Measurements from ENCODE around the gene MBTPS1. TPM values are rescaled to one million over a fixed set of nuclear protein-coding genes. Genes with fewer than 3 reads are reported as not detected.

Gene MBTPS1
- total and polyA plus RNA-seq, 3 experiments from 2014 or later: 38.3 to 64.7 (median 45.0) TPM

GRCh38 chr16:84093120-84093878 is 23.4 kb downstream of the MBTPS1 start:
- no peak overlapping the region for H3K4me3 ChIP-seq (ENCODE audit: low read length)
- POLR2A ChIA-PET: interaction anchor here (0.5 kb wide), 1 partner anchor 20 kb away, joined by 6 read pairs; no protein-coding TSS in a partner anchor
- H3K36me3 Mint-ChIP-seq: peaks cover 0 to 95% (median 26%) of the 10 kb centered on the region in 3 donors
- no peak overlapping the region for H3K4me3 Mint-ChIP-seq
- DNase-seq: no peak
- peaks cover 8% of the 10 kb centered on the region for H3K4me1 ChIP-seq (ENCODE audit: insufficient read depth, low read length)
- no peak overlapping the region for H3K27ac ChIP-seq (ENCODE audit: low read depth, low read length)
- no peaks in the 10 kb centered on the region for H3K9me3 Mint-ChIP-seq
- CTCF ChIA-PET: interaction anchor here (1.5 kb wide), 1 partner anchor 8 kb away, joined by 3 read pairs; no protein-coding TSS in a partner anchor
- H3K9me3 ChIP-seq (ENCODE audit: low read length): no peaks in the 10 kb centered on the region
- H3K27me3 Mint-ChIP-seq: no peaks in the 10 kb centered on the region
- H3K4me1 Mint-ChIP-seq: peaks cover 12 to 19% (median 15%) of the 10 kb centered on the region in 3 donors
- H3K27me3 ChIP-seq (ENCODE audit: insufficient read depth, low read length, poor library complexity, severe bottlenecking): no peaks in the 10 kb centered on the region
- no peak overlapping the region for H3K27ac Mint-ChIP-seq
- H3K36me3 ChIP-seq (ENCODE audit: insufficient read depth, low read length): peaks cover 64% of the 10 kb centered on the region

GRCh38 chr16:84091460-84091859 is 25.3 kb downstream of the MBTPS1 start:
- ChIA-PET CTCF (interaction anchor here (1.5 kb wide), 1 partner anchor 10 kb away, joined by 3 read pairs; no protein-coding TSS in a partner anchor), POLR2A (no interaction called here)
- Mint-ChIP-seq H3K9me3 (no peaks in the 10 kb centered on the region), H3K4me1 (peaks cover 19 to 26% (median 23%) of the 10 kb centered on the region in 3 donors), H3K4me3 (no peak overlapping the region), H3K36me3 (peaks cover 4 to 94% (median 34%) of the 10 kb centered on the region in 3 donors), H3K27me3 (no peaks in the 10 kb centered on the region), H3K27ac (peak overlapping the region in 2 of 8 donors; percentile 55 to 59)
- Histone ChIP-seq H3K27me3 (ENCODE audit: insufficient read depth, low read length, poor library complexity, severe bottlenecking) (no peaks in the 10 kb centered on the region), H3K36me3 (ENCODE audit: insufficient read depth, low read length) (peaks cover 60% of the 10 kb centered on the region), H3K27ac (ENCODE audit: low read depth, low read length) (no peak overlapping the region), H3K9me3 (ENCODE audit: low read length) (no peaks in the 10 kb centered on the region), H3K4me3 (ENCODE audit: low read length) (no peak overlapping the region), H3K4me1 (ENCODE audit: insufficient read depth, low read length) (peaks cover 17% of the 10 kb centered on the region)
- DNase-seq: no peak

- DNase-seq: no peak
- no peak overlapping the region for H3K4me3 Mint-ChIP-seq
- H3K9me3 ChIP-seq (ENCODE audit: low read length): no peaks in the 10 kb centered on the region
- H3K36me3 Mint-ChIP-seq: peaks cover 4 to 91% (median 33%) of the 10 kb centered on the region in 3 donors
- H3K27me3 ChIP-seq (ENCODE audit: insufficient read depth, low read length, poor library complexity, severe bottlenecking): no peaks in the 10 kb centered on the region
- no peak overlapping the region for H3K4me3 ChIP-seq (ENCODE audit: low read length)
- H3K27me3 Mint-ChIP-seq: no peaks in the 10 kb centered on the region
- peaks cover 58% of the 10 kb centered on the region for H3K36me3 ChIP-seq (ENCODE audit: insufficient read depth, low read length)
- ChIA-PET CTCF (interaction anchor here (8.3 kb wide), 1 partner anchor 96 kb away, joined by 54 read pairs; the partner anchor contains the start of gene TAF1C), POLR2A (no interaction called here)
- peaks cover 22% of the 10 kb centered on the region for H3K4me1 ChIP-seq (ENCODE audit: insufficient read depth, low read length)
- H3K27ac Mint-ChIP-seq: peak overlapping the region in 2 of 8 donors; percentile 4 to 52
- no peaks in the 10 kb centered on the region for H3K9me3 Mint-ChIP-seq
- H3K4me1 Mint-ChIP-seq: peaks cover 24 to 35% (median 30%) of the 10 kb centered on the region in 3 donors
- H3K27ac ChIP-seq (ENCODE audit: low read depth, low read length): no peak overlapping the region
These were observed 26.5 kb downstream of the MBTPS1 start for GRCh38 chr16:84090211-84090610.

- CTCF ChIA-PET: interaction anchor here (0.8 to 8.3 kb wide), 5 partner anchors 12 to 98 kb away, joined by 3 to 54 read pairs (median 3); partner anchors contain the start of gene TAF1C
- no peaks in the 10 kb centered on the region for H3K9me3 ChIP-seq (ENCODE audit: low read length)
- H3K27me3 Mint-ChIP-seq: no peaks in the 10 kb centered on the region
- POLR2A ChIA-PET: no interaction called here
- peaks cover 4 to 88% (median 31%) of the 10 kb centered on the region in 3 donors for H3K36me3 Mint-ChIP-seq
- H3K27ac Mint-ChIP-seq: peak overlapping the region; percentile 6 to 93 (median 70)
- no peaks in the 10 kb centered on the region for H3K9me3 Mint-ChIP-seq
- H3K4me3 Mint-ChIP-seq: no peak overlapping the region
- H3K4me1 Mint-ChIP-seq: peaks cover 29 to 42% (median 37%) of the 10 kb centered on the region in 3 donors
- peaks cover 59% of the 10 kb centered on the region for H3K36me3 ChIP-seq (ENCODE audit: insufficient read depth, low read length)
- peaks cover 22% of the 10 kb centered on the region for H3K4me1 ChIP-seq (ENCODE audit: insufficient read depth, low read length)
- no peak overlapping the region for H3K4me3 ChIP-seq (ENCODE audit: low read length)
- DNase-seq: peak; percentile 13 to 64 (median 18)
- H3K27ac ChIP-seq (ENCODE audit: low read depth, low read length): no peak overlapping the region
- no peaks in the 10 kb centered on the region for H3K27me3 ChIP-seq (ENCODE audit: insufficient read depth, low read length, poor library complexity, severe bottlenecking)
These were observed 27.9 kb downstream of the MBTPS1 start for GRCh38 chr16:84088695-84089395.

GRCh38 chr16:84087466-84088151 is 29.1 kb downstream of the MBTPS1 start:
- Mint-ChIP-seq H3K27me3 (no peaks in the 10 kb centered on the region), H3K4me3 (no peak overlapping the region), H3K36me3 (peaks cover 4 to 87% (median 25%) of the 10 kb centered on the region in 3 donors), H3K27ac (peak overlapping the region in 6 of 8 donors; percentile 9 to 79 (median 68)), H3K4me1 (peaks cover 27 to 42% (median 37%) of the 10 kb centered on the region in 3 donors), H3K9me3 (no peaks in the 10 kb centered on the region)
- no peaks in the 10 kb centered on the region for H3K27me3 ChIP-seq (ENCODE audit: insufficient read depth, low read length, poor library complexity, severe bottlenecking)
- DNase-seq: no peak
- CTCF ChIA-PET: interaction anchor here (1.0 to 8.3 kb wide), 3 partner anchors 31 to 99 kb away, joined by 3 to 54 read pairs (median 6); partner anchors contain the start of gene TAF1C
- POLR2A ChIA-PET: no interaction called here
- peaks cover 22% of the 10 kb centered on the region for H3K4me1 ChIP-seq (ENCODE audit: insufficient read depth, low read length)
- H3K27ac ChIP-seq (ENCODE audit: low read depth, low read length): no peak overlapping the region
- no peaks in the 10 kb centered on the region for H3K9me3 ChIP-seq (ENCODE audit: low read length)
- H3K4me3 ChIP-seq (ENCODE audit: low read length): no peak overlapping the region
- H3K36me3 ChIP-seq (ENCODE audit: insufficient read depth, low read length): peaks cover 50% of the 10 kb centered on the region

- H3K27me3 Mint-ChIP-seq: no peaks in the 10 kb centered on the region
- Histone ChIP-seq H3K27me3 (ENCODE audit: insufficient read depth, low read length, poor library complexity, severe bottlenecking) (no peaks in the 10 kb centered on the region), H3K9me3 (ENCODE audit: low read length) (no peaks in the 10 kb centered on the region), H3K4me1 (ENCODE audit: insufficient read depth, low read length) (peaks cover 22% of the 10 kb centered on the region), H3K36me3 (ENCODE audit: insufficient read depth, low read length) (peaks cover 52% of the 10 kb centered on the region), H3K4me3 (ENCODE audit: low read length) (no peak overlapping the region), H3K27ac (ENCODE audit: low read depth, low read length) (no peak overlapping the region)
- peak overlapping the region in 1 of 8 donors; percentile 61 for H3K27ac Mint-ChIP-seq
- no peak for DNase-seq
- peaks cover 4 to 87% (median 24%) of the 10 kb centered on the region in 3 donors for H3K36me3 Mint-ChIP-seq
- CTCF ChIA-PET: interaction anchor here (2.0 to 8.3 kb wide), 2 partner anchors 89 to 100 kb away, joined by 6 to 54 read pairs; partner anchors contain the start of gene TAF1C
- POLR2A ChIA-PET: no interaction called here
- no peaks in the 10 kb centered on the region for H3K9me3 Mint-ChIP-seq
- peaks cover 27 to 42% (median 37%) of the 10 kb centered on the region in 3 donors for H3K4me1 Mint-ChIP-seq
- H3K4me3 Mint-ChIP-seq: no peak overlapping the region
These were observed 29.7 kb downstream of the MBTPS1 start for GRCh38 chr16:84087001-84087400.

- Mint-ChIP-seq H3K36me3 (peaks cover 4 to 87% (median 25%) of the 10 kb centered on the region in 3 donors), H3K27me3 (no peaks in the 10 kb centered on the region), H3K27ac (peak overlapping the region in 5 of 8 donors; percentile 29 to 72 (median 56)), H3K4me1 (peaks cover 27 to 42% (median 37%) of the 10 kb centered on the region in 3 donors), H3K4me3 (no peak overlapping the region), H3K9me3 (no peaks in the 10 kb centered on the region)
- DNase-seq: no peak
- H3K4me3 ChIP-seq (ENCODE audit: low read length): no peak overlapping the region
- CTCF ChIA-PET: interaction anchor here (2.3 to 8.3 kb wide), 2 partner anchors 89 to 100 kb away, joined by 9 to 54 read pairs; partner anchors contain the start of gene TAF1C
- POLR2A ChIA-PET: no interaction called here
- H3K9me3 ChIP-seq (ENCODE audit: low read length): no peaks in the 10 kb centered on the region
- H3K27ac ChIP-seq (ENCODE audit: low read depth, low read length): no peak overlapping the region
- H3K36me3 ChIP-seq (ENCODE audit: insufficient read depth, low read length): peaks cover 52% of the 10 kb centered on the region
- no peaks in the 10 kb centered on the region for H3K27me3 ChIP-seq (ENCODE audit: insufficient read depth, low read length, poor library complexity, severe bottlenecking)
- peaks cover 22% of the 10 kb centered on the region for H3K4me1 ChIP-seq (ENCODE audit: insufficient read depth, low read length)
These were observed 30.4 kb downstream of the MBTPS1 start for GRCh38 chr16:84086341-84086740.

Data from CD8-positive, alpha-beta memory T cell (primary cell).